ENCODE results near the gene MAGEA3. TPM values are rescaled to one million over a fixed set of nuclear protein-coding genes. Genes with fewer than 3 reads are reported as not detected.
"Not testable (repeated sequence)": the region's sequence is repeated elsewhere in the genome, so short reads cannot be mapped to it uniquely, and the experiment has no call there.

The MAGEA3 gene
- total RNA-seq, 1 donor, result not detected

- Histone ChIP-seq H3K27me3 (ENCODE audit: insufficient read depth, low read length) (no peaks in the 10 kb centered on the region), H3K4me1 (ENCODE audit: insufficient read depth, low read length) (no peaks in the 10 kb centered on the region), H3K4me3 (ENCODE audit: low read length) (no peak overlapping the region), H3K9me3 (ENCODE audit: low read depth, low read length) (no peaks in the 10 kb centered on the region)
These were observed 26.8 kb downstream of the MAGEA3 start for GRCh38 chrX:152725409-152725808.

GRCh38 chrX:152733261-152733975 lies 34.8 kb downstream of the MAGEA3 start, which contains the start of the genes CSAG1 and MAGEA12:
Gene CSAG1, minus strand, starts transcription at chrX:152733721. Its CDS starts 1,261 bp downstream, at chrX:152732460.
Gene MAGEA12, plus strand, starts transcription at chrX:152733757. Its CDS starts 2,405 bp downstream, at chrX:152736162.
- Histone ChIP-seq H3K4me3 (ENCODE audit: low read length) (no peak within 1 kb of the TSS), H3K9me3 (ENCODE audit: low read depth, low read length) (no peaks in the 10 kb centered on the region), H3K4me1 (ENCODE audit: insufficient read depth, low read length) (no peaks in the 10 kb centered on the region), H3K27me3 (ENCODE audit: insufficient read depth, low read length) (no peaks in the 10 kb centered on the region)

- not testable (repeated sequence) for H3K4me3 ChIP-seq (ENCODE audit: low read length); H3K27me3 ChIP-seq (ENCODE audit: insufficient read depth, low read length); H3K9me3 ChIP-seq (ENCODE audit: low read depth, low read length)
These were observed 35.7 kb downstream of the MAGEA3 start for GRCh38 chrX:152734143-152734858.

DNA sequence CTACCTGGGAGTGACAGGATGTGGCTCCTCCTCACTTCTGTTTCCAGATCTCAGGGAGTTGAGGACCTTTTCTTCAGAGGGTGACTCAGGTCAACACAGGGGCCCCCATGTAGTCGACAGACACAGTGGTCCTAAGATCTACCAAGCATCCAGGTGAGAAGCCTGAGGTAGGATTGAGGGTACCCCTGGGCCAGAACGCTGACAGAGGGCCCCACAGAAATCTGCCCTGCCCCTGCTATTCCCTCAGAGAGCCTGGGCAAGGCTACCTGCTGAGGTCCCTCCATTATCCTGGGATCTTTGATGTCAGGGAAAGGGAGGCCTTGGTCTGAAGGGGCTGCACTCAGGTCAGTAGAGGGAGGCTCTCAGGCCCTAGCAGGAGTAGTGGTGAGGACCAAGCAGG lies 36.5 kb downstream of the MAGEA3 start:
- Histone ChIP-seq H3K4me1 (ENCODE audit: insufficient read depth, low read length) (no peaks in the 10 kb centered on the region), H3K4me3 (ENCODE audit: low read length) (no peak overlapping the region)

More at GRCh38 chrX:152734143-152734858, 35.7 kb downstream of the MAGEA3 start:
- not testable (repeated sequence) for H3K4me1 ChIP-seq (ENCODE audit: insufficient read depth, low read length)

GRCh38 chrX:152735860-152736511 lies 37.4 kb downstream of the MAGEA3 start:
- H3K4me3 ChIP-seq (ENCODE audit: low read length), result no peak overlapping the region
- no peaks in the 10 kb centered on the region for H3K27me3 ChIP-seq (ENCODE audit: insufficient read depth, low read length)
- no peaks in the 10 kb centered on the region for H3K4me1 ChIP-seq (ENCODE audit: insufficient read depth, low read length)
- no peaks in the 10 kb centered on the region for H3K9me3 ChIP-seq (ENCODE audit: low read depth, low read length)

More for the DNA sequence above, 36.5 kb downstream of the MAGEA3 start:
- Histone ChIP-seq H3K27me3 (ENCODE audit: insufficient read depth, low read length) (no peaks in the 10 kb centered on the region), H3K9me3 (ENCODE audit: low read depth, low read length) (no peaks in the 10 kb centered on the region)

DNA sequence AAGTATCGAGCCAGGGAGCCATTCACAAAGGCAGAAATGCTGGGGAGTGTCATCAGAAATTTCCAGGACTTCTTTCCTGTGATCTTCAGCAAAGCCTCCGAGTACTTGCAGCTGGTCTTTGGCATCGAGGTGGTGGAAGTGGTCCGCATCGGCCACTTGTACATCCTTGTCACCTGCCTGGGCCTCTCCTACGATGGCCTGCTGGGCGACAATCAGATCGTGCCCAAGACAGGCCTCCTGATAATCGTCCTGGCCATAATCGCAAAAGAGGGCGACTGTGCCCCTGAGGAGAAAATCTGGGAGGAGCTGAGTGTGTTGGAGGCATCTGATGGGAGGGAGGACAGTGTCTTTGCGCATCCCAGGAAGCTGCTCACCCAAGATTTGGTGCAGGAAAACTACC lies 37.9 kb downstream of the MAGEA3 start:
- not testable (repeated sequence) for H3K4me1 ChIP-seq (ENCODE audit: insufficient read depth, low read length); H3K4me3 ChIP-seq (ENCODE audit: low read length)

GRCh38 chrX:152738560-152738959 lies 40.0 kb downstream of the MAGEA3 start:
- no peaks in the 10 kb centered on the region for H3K4me1 ChIP-seq (ENCODE audit: insufficient read depth, low read length)
- H3K27me3 ChIP-seq (ENCODE audit: insufficient read depth, low read length), result no peaks in the 10 kb centered on the region
- H3K9me3 ChIP-seq (ENCODE audit: low read depth, low read length), result no peaks in the 10 kb centered on the region
- H3K4me3 ChIP-seq (ENCODE audit: low read length), result no peak overlapping the region

More for the DNA sequence above, 37.9 kb downstream of the MAGEA3 start:
- not testable (repeated sequence) for H3K9me3 ChIP-seq (ENCODE audit: low read depth, low read length); H3K27me3 ChIP-seq (ENCODE audit: insufficient read depth, low read length)

Other genes starting within 250 kb of the MAGEA3 start
- not detected for gene GABRA3, start 247.5 kb upstream of the MAGEA3 start, total RNA-seq
- gene GABRQ, start 60.9 kb upstream of the MAGEA3 start, total RNA-seq, result under 0.01 TPM
- not detected for gene CSAG2, start 10.5 kb downstream of the MAGEA3 start, total RNA-seq
- gene MAGEA2B, start 15.8 kb downstream of the MAGEA3 start, total RNA-seq, result 0.10 TPM
- gene CSAG1, start 34.9 kb downstream of the MAGEA3 start, total RNA-seq, result not detected
- gene MAGEA12, start 35.0 kb downstream of the MAGEA3 start, total RNA-seq, result not detected
- gene MAGEA2, start 55.0 kb downstream of the MAGEA3 start, total RNA-seq, result not detected
- not detected for gene CSAG3, start 60.4 kb downstream of the MAGEA3 start, total RNA-seq
- not detected for gene MAGEA6, start 70.9 kb downstream of the MAGEA3 start, total RNA-seq
- gene CETN2, start 132.0 kb downstream of the MAGEA3 start, total RNA-seq, result 9.7 TPM
- gene NSDHL, start 132.3 kb downstream of the MAGEA3 start, total RNA-seq, result 2.7 TPM
- 24.9 TPM for gene ZNF185, start 199.3 kb downstream of the MAGEA3 start, total RNA-seq